ENCODE data around the gene SCN1B. TPM values are rescaled to one million over a fixed set of nuclear protein-coding genes. Genes with fewer than 3 reads are reported as not detected.

The SCN1B gene
- total and polyA plus RNA-seq, 2 of the 13 experiments (the other 11 are each of a cell fraction or from before 2014, with no cell fraction given) = 2.7 to 20.1 TPM

DNA sequence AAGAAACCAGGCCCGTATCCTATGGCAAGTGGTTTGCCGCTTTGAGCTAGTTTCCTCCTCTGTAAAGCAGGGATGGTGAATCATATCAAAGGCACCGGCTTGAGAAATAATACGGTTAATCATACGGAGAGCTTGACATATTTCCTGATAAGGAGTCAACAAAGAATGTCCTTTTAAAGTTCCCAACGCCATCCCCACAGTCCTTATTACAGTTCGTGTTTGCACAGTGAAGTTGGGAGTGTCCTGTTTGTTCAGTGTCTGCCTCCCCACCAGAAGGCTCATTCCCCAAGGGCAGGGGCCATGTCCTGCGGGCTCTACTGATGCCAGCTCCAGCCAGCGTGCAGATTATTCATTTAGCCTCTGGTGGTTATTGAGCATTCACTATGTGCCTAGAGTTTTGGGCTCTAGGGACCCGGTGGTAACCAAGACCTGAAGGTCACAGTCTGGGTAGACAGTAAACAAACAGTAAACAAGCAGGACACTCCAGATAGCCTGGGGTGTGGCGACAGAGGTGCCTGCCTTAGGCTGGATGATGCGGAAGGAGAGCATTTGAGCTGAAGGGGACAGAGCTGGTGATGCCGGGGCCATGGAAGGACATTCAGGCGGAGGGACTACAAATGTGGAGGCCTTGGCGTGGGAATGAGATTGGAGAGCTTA, 23.8 kb upstream of the SCN1B start (continued):
- no peak for TF ChIP-seq IKZF4 (CRISPR knock-in tag; IDR thresholded peaks at IDR 0.05; ENCODE audit: borderline replicate concordance, low read depth, not compliant biosample characterization)
- no peak for TF ChIP-seq CCDC6 (CRISPR knock-in tag; IDR thresholded peaks at IDR 0.05)
- TF ChIP-seq, protein P1, sequence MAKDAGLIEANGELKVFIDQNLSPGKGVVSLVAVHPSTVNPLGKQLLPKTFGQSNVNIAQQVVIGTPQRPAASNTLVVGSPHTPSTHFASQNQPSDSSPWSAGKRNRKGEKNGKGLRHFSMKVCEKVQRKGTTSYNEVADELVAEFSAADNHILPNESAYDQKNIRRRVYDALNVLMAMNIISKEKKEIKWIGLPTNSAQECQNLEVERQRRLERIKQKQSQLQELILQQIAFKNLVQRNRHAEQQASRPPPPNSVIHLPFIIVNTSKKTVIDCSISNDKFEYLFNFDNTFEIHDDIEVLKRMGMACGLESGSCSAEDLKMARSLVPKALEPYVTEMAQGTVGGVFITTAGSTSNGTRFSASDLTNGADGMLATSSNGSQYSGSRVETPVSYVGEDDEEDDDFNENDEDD (CRISPR knock-in tag; IDR thresholded peaks at IDR 0.05; ENCODE audit: borderline replicate concordance) = peak; percentile 35; the same call in 1 of the 2 replicates
- TF ChIP-seq SNRNP70 (IDR thresholded peaks at IDR 0.05; ENCODE audit: low read depth, low read length) = no peak
- TF ChIP-seq MAFF (IDR thresholded peaks at IDR 0.05; ENCODE audit: low read depth, low read length) = no peak
- TF ChIP-seq, protein P2, sequence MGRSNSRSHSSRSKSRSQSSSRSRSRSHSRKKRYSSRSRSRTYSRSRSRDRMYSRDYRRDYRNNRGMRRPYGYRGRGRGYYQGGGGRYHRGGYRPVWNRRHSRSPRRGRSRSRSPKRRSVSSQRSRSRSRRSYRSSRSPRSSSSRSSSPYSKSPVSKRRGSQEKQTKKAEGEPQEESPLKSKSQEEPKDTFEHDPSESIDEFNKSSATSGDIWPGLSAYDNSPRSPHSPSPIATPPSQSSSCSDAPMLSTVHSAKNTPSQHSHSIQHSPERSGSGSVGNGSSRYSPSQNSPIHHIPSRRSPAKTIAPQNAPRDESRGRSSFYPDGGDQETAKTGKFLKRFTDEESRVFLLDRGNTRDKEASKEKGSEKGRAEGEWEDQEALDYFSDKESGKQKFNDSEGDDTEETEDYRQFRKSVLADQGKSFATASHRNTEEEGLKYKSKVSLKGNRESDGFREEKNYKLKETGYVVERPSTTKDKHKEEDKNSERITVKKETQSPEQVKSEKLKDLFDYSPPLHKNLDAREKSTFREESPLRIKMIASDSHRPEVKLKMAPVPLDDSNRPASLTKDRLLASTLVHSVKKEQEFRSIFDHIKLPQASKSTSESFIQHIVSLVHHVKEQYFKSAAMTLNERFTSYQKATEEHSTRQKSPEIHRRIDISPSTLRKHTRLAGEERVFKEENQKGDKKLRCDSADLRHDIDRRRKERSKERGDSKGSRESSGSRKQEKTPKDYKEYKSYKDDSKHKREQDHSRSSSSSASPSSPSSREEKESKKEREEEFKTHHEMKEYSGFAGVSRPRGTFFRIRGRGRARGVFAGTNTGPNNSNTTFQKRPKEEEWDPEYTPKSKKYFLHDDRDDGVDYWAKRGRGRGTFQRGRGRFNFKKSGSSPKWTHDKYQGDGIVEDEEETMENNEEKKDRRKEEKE (IDR thresholded peaks at IDR 0.05) = no peak
- TF ChIP-seq HHEX (CRISPR knock-in tag; IDR thresholded peaks at IDR 0.05) = peak; percentile 95
- no peak for TF ChIP-seq ONECUT2 (CRISPR knock-in tag; IDR thresholded peaks at IDR 0.05)
- TF ChIP-seq, protein P3, sequence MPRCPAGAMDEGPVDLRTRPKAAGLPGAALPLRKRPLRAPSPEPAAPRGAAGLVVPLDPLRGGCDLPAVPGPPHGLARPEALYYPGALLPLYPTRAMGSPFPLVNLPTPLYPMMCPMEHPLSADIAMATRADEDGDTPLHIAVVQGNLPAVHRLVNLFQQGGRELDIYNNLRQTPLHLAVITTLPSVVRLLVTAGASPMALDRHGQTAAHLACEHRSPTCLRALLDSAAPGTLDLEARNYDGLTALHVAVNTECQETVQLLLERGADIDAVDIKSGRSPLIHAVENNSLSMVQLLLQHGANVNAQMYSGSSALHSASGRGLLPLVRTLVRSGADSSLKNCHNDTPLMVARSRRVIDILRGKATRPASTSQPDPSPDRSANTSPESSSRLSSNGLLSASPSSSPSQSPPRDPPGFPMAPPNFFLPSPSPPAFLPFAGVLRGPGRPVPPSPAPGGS (CRISPR knock-in tag; IDR thresholded peaks at IDR 0.05) = peak; percentile 66; the same call in 1 of the 2 replicates
- 0 out of 2 replicates have a peak, but pooled peaks have one; percentile 56 for TF ChIP-seq ZNF766 (CRISPR knock-in tag; IDR thresholded peaks at IDR 0.05; ENCODE audit: borderline replicate concordance)
- TF ChIP-seq ZNF446 (CRISPR knock-in tag; IDR thresholded peaks at IDR 0.05) = no peak
- TF ChIP-seq HOXA3 (CRISPR knock-in tag; IDR thresholded peaks at IDR 0.05) = peak; percentile 81
- TF ChIP-seq, protein P4, sequence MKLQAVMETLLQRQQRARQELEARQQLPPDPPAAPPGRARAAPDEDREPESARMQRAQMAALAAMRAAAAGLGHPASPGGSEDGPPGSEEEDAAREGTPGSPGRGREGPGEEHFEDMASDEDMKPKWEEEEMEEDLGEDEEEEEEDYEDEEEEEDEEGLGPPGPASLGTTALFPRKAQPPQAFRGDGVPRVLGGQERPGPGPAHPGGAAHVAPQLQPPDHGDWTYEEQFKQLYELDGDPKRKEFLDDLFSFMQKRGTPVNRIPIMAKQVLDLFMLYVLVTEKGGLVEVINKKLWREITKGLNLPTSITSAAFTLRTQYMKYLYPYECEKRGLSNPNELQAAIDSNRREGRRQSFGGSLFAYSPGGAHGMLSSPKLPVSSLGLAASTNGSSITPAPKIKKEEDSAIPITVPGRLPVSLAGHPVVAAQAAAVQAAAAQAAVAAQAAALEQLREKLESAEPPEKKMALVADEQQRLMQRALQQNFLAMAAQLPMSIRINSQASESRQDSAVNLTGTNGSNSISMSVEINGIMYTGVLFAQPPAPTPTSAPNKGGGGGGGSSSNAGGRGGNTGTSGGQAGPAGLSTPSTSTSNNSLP (IDR thresholded peaks at IDR 0.05; ENCODE audit: low read depth, low read length) = peak; percentile 99
- TF ChIP-seq, protein P5, sequence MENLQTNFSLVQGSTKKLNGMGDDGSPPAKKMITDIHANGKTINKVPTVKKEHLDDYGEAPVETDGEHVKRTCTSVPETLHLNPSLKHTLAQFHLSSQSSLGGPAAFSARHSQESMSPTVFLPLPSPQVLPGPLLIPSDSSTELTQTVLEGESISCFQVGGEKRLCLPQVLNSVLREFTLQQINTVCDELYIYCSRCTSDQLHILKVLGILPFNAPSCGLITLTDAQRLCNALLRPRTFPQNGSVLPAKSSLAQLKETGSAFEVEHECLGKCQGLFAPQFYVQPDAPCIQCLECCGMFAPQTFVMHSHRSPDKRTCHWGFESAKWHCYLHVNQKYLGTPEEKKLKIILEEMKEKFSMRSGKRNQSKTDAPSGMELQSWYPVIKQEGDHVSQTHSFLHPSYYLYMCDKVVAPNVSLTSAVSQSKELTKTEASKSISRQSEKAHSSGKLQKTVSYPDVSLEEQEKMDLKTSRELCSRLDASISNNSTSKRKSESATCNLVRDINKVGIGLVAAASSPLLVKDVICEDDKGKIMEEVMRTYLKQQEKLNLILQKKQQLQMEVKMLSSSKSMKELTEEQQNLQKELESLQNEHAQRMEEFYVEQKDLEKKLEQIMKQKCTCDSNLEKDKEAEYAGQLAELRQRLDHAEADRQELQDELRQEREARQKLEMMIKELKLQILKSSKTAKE (CRISPR knock-in tag; IDR thresholded peaks at IDR 0.05; ENCODE audit: borderline replicate concordance) = peak; percentile 97
- no peak for TF ChIP-seq FIP1L1 (IDR thresholded peaks at IDR 0.05; ENCODE audit: borderline replicate concordance, insufficient read depth, low read depth, low read length)
- no peak for TF ChIP-seq NFRKB (IDR thresholded peaks at IDR 0.05)
- no peak for TF ChIP-seq ZFAT (CRISPR knock-in tag; conservative IDR thresholded peaks at IDR 0.05)
- peak; percentile 87 for TF ChIP-seq MTA1 (CRISPR knock-in tag; IDR thresholded peaks at IDR 0.05; ENCODE audit: borderline replicate concordance)
- no peak; the same call in 1 of the 2 replicates for TF ChIP-seq ARNTL (CRISPR knock-in tag; IDR thresholded peaks at IDR 0.05)
- peak; percentile 88 for TF ChIP-seq ETV5 (CRISPR knock-in tag; IDR thresholded peaks at IDR 0.05; ENCODE audit: borderline replicate concordance)
- 0 out of 2 replicates have a peak, but pooled peaks have one; percentile 40 for TF ChIP-seq ZMAT3 (CRISPR knock-in tag; conservative IDR thresholded peaks at IDR 0.05)
